NCI-H1105 (cell line): ENCODE measurements around the gene SHLD1.
"Not testable (repeated sequence)": the region's sequence is repeated elsewhere in the genome, so short reads cannot be mapped to it uniquely, and the experiment has no call there.

ENCODE experiments used
- DNase-seq: peaks from one replicate; lab custom pipeline; 2025; lab: John Stamatoyannopoulos, UW

The SHLD1 gene

GRCh38 chr20:5749952-5750779 lies at the start of gene SHLD1:
Gene SHLD1, plus strand, starts transcription at chr20:5750401. Its CDS starts 22,465 bp downstream, at chr20:5772866.
- DNase-seq = peak; percentile 90

- not testable (repeated sequence) for DNase-seq
These were observed 47.9 kb upstream of the SHLD1 start for GRCh38 chr20:5702339-5702738.

GRCh38 chr20:5703681-5704101 lies 46.5 kb upstream of the SHLD1 start:
- DNase-seq = peak; percentile 22

- no peak for DNase-seq
These were observed 44.4 kb upstream of the SHLD1 start for GRCh38 chr20:5705827-5706226.

GRCh38 chr20:5706797-5707196 lies 43.4 kb upstream of the SHLD1 start:
- DNase-seq = no peak

- no peak for DNase-seq
These were observed 39.6 kb upstream of the SHLD1 start for GRCh38 chr20:5710551-5710950.

GRCh38 chr20:5714261-5715041 lies 35.8 kb upstream of the SHLD1 start:
- DNase-seq = no peak

- no peak for DNase-seq
These were observed 34.9 kb upstream of the SHLD1 start for GRCh38 chr20:5715071-5715841.

- no peak for DNase-seq
These were observed 33.2 kb upstream of the SHLD1 start for GRCh38 chr20:5716953-5717352.

- DNase-seq = no peak
These were observed 31.2 kb upstream of the SHLD1 start for GRCh38 chr20:5718896-5719595.

- DNase-seq = no peak
These were observed 30.3 kb upstream of the SHLD1 start for GRCh38 chr20:5719861-5720403.

- no peak for DNase-seq
These were observed 29.5 kb upstream of the SHLD1 start for GRCh38 chr20:5720696-5721095.

GRCh38 chr20:5721356-5721755 lies 28.8 kb upstream of the SHLD1 start:
- DNase-seq = not testable (repeated sequence)

- no peak for DNase-seq
These were observed 27.3 kb upstream of the SHLD1 start for GRCh38 chr20:5722927-5723326.

GRCh38 chr20:5725183-5725463 lies 25.1 kb upstream of the SHLD1 start:
- not testable (repeated sequence) for DNase-seq

GRCh38 chr20:5727018-5727515 lies 23.1 kb upstream of the SHLD1 start:
- no peak for DNase-seq

- no peak for DNase-seq
These were observed 20.9 kb upstream of the SHLD1 start for GRCh38 chr20:5729348-5729747.

- no peak for DNase-seq
These were observed 20.1 kb upstream of the SHLD1 start for GRCh38 chr20:5730131-5730530.

- no peak for DNase-seq
These were observed 18.3 kb upstream of the SHLD1 start for GRCh38 chr20:5731753-5732366.

GRCh38 chr20:5734602-5735001 lies 15.6 kb upstream of the SHLD1 start:
- DNase-seq = no peak
